PFSK-1 (cell line): Measurements from ENCODE around the gene TUBGCP3.

Experiments
- POLR2AphosphoS5 ChIP-seq: IDR thresholded peaks from 2 replicates; pipeline ENCODE4 v1.6.1; 2012; ENCODE audit warnings: low read depth, mild to moderate bottlenecking, control low read depth, low read length, moderate library complexity
- SIN3A ChIP-seq: IDR thresholded peaks from 2 replicates; pipeline ENCODE4 v1.6.1; 2012; ENCODE audit warnings: mild to moderate bottlenecking, low read length, moderate library complexity, borderline replicate concordance; ENCODE audit not compliant: insufficient read depth
- TAF1 ChIP-seq: IDR thresholded peaks from 2 replicates; pipeline ENCODE4 v1.6.1; 2012; ENCODE audit warnings: low read length, control low read depth, borderline replicate concordance; ENCODE audit not compliant: insufficient read depth
- TF ChIP-seq, protein P1 (sequence below), 2 experiments: IDR thresholded peaks; 2 replicates each; pipeline versions ENCODE4 v1.6.1 to v1.8.0; 2011 to 2012; ENCODE audit warnings: low read depth in 2 of 2, low read length in 2 of 2, control low read depth in 1 of 2, inconsistent platforms in 1 of 2, mild to moderate bottlenecking in 1 of 2, moderate library complexity in 1 of 2; ENCODE audit not compliant: insufficient read depth in 1 of 2

DNA sequence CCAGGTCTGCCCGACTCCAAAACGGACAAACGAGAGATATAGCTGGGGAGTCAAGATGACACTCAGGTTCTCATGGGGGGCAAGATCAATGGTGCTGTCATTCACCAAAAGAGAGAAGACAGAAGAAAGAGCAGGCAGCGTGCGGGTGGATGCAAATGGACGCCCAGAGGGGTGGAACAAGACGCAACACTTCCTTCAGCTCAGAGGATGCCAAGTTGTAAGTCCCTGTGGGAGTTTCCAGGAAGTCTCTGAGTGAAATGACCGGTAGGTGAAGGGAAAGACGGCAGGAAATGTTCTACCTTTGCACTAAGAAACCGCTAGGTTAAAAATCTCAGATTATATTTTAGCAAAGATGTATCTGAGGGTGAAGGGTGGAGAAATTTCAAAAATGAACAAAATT is 26.5 kb downstream of the TUBGCP3 start:
- TF ChIP-seq SIN3A (no peak), POLR2AphosphoS5 (no peak), TAF1 (no peak)
- TF ChIP-seq, protein P1, sequence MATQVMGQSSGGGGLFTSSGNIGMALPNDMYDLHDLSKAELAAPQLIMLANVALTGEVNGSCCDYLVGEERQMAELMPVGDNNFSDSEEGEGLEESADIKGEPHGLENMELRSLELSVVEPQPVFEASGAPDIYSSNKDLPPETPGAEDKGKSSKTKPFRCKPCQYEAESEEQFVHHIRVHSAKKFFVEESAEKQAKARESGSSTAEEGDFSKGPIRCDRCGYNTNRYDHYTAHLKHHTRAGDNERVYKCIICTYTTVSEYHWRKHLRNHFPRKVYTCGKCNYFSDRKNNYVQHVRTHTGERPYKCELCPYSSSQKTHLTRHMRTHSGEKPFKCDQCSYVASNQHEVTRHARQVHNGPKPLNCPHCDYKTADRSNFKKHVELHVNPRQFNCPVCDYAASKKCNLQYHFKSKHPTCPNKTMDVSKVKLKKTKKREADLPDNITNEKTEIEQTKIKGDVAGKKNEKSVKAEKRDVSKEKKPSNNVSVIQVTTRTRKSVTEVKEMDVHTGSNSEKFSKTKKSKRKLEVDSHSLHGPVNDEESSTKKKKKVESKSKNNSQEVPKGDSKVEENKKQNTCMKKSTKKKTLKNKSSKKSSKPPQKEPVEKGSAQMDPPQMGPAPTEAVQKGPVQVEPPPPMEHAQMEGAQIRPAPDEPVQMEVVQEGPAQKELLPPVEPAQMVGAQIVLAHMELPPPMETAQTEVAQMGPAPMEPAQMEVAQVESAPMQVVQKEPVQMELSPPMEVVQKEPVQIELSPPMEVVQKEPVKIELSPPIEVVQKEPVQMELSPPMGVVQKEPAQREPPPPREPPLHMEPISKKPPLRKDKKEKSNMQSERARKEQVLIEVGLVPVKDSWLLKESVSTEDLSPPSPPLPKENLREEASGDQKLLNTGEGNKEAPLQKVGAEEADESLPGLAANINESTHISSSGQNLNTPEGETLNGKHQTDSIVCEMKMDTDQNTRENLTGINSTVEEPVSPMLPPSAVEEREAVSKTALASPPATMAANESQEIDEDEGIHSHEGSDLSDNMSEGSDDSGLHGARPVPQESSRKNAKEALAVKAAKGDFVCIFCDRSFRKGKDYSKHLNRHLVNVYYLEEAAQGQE (IDR thresholded peaks at IDR 0.05; ENCODE audit: insufficient read depth in 1 of 2, low read depth in 2 of 2, low read length in 2 of 2): no peak
